HG02870 (cell line): ENCODE results near the gene C14orf180.
"Not testable (repeated sequence)": the region's sequence is repeated elsewhere in the genome, so short reads cannot be mapped to it uniquely, and the experiment has no call there.

Experiments
- ATAC-seq: cut with Tn5 transposase; IDR thresholded peaks from one replicate; pipeline ENCODE4 v1.9.1; 2021; ENCODE audit warnings: mild to moderate bottlenecking, moderate library complexity; ENCODE audit not compliant: unreplicated experiment

The C14orf180 gene

DNA sequence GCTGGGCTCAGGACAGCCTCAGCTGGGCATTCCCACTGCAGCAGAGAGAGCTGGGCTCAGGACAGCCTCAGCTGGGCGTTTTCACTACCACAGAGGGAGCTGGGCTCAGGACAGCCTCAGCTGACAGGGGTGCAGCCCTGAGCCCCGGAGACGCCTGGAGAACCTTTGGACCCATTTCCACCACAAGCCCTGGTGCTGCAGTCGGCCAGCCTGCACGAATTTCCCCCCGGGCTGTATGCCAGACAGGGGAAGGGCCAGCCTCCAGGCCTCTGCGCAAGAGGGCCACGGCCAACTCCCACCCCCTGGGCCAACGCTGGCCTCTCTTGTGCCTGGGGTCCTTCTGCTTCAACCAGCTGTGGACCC, 2.6 kb upstream of the C14orf180 start:
- no peak for ATAC-seq

DNA sequence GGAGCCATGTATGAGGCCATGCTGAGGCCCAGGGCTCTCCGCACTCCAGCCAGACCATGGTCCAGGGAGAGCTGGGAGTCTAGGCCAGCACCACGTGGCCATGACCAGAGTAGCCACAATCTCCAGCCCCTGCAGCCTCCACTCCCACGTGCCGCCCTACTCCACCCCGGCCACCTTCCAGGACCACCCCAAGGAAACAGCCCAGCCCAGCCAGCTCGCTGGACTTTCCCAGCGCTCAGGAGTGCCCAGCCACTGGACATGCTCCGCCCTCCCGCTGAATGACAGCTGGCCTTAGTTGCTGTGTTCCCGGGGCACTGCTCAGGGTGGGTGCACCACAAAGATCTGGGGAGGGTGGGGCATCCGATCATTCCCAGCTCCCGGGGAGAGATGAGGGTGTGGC, 2.1 kb upstream of the C14orf180 start:
- ATAC-seq = no peak

DNA sequence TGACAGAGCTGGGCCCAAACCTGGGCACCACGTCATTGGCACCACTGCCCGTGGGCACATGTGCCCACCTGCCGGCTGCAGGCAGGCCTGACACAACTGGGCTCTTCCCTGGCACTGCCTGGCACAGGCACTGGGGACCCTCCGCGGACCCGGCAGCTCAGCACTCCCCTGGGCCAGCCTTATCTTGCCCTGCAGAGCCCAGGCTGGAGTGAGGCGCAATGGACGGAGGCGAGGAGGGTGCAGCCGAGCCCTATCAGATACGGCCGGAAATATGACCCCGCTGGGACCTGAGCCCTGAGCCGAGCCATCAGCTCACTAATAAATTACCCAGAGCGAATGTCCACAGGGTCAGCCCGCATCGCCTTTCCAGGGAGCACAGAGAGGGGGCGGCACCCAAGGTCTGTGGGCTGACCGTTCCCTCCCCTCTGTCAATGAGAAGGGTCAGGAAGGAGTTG, 1.7 kb upstream of the C14orf180 start:
- ATAC-seq = no peak

DNA sequence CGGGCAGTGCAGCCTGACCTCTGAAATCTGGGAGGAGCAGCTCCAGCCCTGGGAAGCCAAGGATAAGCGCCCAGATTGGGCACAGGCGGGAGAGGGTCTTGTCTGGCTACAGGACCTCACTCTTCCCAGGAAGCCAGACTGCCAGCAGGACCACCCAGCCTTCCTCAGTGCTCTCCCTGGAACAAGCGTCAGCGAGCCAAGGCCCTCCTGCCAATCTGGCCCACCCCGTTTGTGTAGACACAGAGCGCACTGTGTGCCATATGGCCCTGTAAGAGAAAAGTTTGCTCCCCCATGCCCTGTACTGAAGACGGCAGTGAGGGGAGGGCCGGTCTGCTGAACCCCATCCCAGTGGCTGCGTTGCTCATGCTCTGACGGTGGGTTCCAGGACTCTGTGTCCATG, 1.2 kb upstream of the C14orf180 start:
- ATAC-seq = no peak

DNA sequence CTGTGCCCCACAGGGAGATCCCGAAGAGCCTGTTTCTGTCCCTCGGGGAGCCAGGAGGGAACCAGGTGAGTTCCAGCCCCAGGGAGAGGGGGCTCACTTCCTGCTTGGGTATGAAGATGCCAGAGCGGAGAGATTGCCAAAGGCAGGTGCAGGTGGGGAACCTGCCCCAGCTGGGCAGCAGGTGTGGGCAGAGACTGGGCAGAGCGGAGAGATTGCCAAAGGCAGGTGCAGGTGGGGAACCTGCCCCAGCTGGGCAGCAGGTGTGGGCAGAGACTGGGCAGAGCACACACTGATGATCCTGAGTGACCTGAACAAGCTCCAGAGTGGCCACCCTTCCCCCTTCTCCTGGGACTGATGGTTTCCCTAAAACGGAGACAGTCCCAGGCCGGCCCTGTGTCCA, 375 bp downstream of the C14orf180 start:
- ATAC-seq = not testable (repeated sequence)

DNA sequence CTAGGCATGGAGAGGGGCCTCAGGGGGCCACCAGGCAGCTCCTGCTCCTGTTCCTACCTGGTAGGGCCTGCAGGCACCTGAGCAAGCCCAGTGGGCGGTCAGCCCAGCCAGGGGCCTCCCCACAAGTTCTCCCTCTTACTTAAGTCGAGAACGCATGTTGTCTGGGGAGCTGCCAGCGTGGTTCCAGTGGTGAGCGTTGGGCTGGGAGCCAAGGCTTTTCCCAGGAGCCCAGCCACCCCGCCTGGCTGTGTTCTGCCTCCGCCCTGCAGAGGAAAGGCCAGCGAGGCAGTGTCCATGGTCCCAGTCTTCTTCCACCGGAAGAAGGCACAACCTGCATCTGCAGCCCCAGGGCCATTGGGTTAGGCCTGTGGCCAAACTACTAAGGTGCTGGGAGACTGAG, 1.4 kb downstream of the C14orf180 start:
- no peak for ATAC-seq

DNA sequence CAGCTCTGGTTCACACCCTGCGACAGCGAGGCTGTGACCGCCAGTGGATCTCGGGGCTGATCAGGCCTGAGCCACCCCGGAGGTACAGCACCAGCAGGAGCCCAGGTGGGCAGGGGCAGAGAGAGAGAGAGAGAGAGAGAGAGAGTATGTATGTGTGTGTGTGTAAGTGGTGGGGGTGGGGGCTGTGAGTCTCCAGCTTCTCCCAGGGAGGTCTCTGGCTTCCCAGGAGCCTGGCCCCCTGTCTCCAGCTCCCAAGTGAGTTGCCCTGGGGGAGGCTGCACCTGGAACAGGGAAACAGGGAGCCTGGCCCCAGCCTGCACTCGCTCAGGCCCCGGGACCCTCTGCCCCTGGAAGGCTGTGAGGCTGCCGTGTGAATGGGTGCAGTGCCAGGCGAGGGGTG, 2.0 kb downstream of the C14orf180 start:
- ATAC-seq = no peak

DNA sequence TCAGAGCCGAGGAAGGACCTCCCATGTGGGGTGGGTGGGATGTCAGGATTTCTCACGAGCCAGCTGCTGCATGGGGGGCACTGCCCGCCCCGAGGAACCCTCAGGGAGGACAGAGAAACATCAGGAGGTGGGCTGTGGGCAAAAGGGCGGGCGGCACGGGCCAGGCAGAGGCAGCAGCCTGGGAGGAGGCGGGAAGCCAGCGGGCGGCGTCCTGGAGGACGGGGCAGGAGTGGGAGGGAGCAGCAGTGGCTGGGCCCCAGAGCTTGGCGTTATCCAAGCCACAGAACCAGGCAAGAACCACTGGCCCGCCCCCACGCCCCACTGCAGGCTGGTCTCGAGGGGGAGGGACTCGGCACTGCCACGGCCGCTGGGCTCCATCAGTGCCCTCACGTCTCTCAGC, 2.4 kb downstream of the C14orf180 start:
- ATAC-seq = no peak

DNA sequence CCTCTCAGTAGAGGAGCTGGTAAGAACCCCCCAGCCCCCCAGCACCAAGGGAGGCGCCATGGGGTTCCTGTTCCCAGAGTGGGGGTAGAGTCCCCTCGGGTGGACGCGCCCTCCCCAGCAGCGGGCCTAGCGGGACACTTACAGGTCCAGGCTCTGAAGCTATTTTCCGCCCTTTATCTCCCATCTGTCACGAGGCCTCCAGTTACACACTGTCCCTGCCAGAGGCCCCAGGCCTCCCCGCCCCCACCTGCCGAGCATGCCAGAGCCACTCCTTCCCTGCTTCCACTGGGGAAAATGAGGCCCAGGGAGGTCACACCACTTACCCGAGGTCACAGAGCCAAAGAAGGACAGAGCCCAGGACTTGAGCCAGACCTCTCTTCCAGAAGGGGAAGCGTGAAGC, 3.1 kb downstream of the C14orf180 start:
- no peak for ATAC-seq

DNA sequence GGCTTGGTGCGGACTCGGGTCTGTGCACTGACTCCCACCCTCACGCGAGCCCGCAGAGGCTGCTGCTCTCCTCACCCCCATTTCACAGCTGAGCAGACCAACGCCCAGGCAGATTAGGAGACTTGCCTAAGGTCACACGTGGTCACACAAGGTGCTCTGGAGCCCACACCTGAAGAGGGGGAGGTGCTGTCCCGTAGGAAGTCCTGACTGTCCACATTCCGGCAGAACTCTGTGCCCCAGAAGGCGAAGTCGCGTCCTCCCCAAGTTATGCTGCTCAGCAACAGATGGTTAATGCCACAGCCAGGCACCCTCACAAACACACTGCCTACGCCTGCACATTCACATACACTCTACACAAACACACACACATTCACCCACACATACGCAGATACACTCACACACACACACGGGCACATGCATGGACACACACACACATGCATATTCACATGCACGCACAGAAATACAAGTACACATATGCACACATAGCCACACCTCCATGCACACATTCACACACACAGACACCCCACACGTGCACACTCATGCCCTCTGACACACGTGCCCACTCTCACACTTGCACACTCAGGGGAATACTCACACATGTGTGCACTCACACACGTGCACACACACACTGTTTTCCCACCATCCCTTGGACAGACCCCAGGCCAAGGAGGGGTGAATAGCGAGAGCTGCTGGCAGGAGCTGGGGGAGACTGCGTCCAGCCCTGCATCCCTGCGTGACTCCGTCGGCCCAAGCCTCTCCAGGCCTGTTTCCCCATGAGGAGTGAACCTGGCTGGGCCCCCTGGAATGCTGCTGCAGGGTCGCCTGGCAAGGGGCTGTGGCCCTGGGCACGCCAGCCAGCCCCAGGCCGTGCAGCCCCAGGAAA, 4.1 kb downstream of the C14orf180 start:
- ATAC-seq = no peak

DNA sequence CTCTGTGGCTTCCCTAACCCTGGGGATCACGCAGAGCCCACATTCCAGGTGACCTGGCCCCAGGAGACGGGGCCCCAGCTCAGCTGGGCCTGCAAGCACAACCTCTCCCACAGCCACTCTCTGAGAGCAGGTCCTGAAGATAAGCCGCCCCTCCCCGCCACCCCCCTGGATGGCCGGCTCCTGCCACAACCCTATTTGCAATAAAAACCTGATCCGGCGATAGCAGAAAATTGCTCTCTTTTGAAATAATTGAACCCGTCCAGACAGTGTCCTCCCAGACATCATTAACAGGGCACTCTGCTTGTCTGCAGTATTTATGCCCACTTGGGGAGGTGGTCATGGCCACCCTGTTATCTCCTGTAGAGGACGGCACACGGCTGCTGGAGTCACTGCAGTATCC, 5.0 kb downstream of the C14orf180 start:
- no peak for ATAC-seq

DNA sequence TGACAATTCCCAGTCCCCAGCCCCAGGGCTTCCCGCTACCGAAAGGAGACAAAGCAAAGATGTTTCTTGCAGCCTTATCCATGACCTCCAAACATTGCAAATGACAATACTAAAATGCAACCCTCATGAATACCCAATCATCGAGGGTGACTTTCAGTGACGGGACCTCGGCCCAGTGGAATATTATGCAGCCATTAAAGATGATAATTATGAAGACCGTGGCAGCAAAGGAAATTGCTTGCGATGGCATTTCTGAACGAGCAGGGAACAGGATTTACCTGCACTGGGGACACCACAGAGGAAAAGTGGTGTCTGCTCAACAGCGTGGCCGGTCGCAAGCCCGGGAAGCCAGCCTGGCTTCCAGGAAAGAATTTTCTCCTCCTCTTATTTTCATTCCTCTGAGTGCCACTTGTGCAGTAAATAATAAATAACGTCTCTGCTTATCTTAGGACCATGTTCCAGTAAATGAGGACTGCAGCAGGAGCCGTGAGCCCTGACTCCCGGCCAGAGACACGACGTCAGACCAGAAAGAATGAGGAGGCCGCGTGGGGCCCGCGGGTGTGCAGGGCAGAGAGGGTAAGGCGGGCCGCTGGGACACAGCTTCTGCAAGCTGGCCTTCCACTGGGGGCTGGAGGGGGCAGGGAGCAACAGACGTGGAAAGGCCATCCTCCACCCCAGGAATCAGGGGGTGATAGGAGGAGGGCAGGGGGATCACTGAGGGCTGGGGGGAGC, 6.6 kb downstream of the C14orf180 start:
- ATAC-seq = no peak

DNA sequence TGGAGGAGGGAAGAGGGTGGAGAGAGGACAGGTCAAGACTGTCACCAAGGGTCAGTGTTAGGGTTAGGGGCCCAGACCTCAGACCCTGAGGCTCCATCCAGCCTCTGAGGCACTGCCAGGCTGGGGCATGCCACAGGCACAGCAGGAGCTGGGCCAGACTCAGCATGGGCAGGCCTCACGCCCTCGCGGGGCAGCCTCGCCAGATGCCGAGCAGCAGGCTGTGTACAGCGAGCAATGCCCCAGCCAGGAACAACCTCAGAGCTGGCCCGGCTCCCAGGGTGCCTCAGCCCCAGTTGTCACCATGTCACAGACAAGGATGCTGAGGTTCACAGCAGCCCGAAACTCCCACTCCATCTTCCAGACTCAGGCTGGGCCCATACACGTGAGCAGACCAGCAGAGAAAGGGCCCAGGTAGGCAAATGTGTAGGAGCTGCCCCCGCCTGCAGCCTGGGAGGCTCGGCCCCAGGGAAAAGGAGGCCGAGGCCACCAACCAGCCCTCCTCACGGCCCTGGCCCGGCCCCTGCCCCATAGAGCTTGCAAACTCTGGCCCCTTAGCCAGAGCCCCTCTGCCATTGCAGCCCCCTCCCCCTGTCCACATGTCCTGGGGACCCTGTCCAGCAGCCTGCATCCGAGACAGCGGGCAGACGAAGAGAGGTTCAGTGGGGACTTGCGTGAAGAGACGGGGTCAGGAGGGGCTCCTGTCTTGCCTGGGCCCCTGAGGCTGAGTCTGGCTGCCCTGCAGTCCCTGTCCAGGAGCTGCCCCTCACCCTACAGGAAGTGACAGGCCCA, 7.5 kb downstream of the C14orf180 start:
- ATAC-seq = no peak

DNA sequence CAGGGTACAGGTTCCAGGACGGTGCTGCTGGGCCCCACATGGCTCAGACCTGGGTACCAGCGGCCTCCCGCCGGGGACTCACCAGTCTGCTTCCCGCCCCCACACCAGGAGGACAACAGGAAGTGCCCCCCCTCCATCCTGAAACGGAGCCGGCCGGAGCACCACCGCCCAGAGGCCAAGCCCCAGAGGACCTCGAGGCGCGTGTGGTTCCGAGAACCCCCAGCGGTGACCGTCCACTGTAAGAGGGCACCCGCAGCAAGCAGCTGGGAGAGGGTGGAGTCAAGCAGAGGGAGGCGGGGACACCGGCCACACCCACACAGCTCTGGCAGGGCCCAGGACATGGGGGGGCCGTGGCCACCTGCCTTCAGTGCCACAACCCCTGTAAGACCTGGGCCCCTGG, 8.1 kb downstream of the C14orf180 start:
- ATAC-seq = no peak

DNA sequence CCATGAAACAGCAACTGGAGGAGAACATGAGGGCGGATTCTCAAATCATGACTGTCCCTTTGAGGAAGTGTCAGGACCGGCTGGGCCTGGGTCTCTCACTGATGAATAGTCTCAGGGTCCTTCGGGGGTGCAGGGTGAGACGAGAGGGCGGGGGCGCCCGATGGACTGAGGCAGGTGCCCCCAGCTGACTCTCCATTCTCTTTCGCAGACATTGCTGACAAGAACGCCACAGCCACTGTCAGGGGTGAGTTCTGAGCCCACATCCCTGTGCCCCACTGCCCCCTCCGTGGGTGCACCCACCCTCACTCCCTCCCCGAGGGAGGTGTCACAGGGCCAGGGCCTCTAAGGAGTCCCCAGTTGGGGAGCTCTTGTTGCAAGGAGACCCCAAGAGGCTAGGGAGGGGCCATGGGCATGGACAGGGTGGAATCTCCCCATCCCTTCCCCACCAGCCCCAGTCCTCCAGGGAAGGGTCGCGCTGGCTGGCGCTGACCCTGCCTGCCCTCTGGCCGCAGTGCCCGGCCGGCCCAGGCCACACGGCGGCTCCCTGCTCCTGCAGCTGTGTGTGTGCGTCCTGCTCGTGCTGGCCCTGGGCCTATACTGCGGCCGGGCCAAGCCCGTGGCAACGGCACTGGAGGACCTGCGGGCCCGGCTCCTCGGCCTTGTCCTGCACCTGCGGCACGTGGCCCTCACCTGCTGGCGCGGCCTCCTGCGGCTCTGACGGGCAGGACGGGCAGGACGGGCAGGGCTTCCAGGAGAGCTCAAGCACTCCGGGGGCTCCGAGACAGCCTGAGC, 8.7 kb downstream of the C14orf180 start:
- no peak for ATAC-seq

DNA sequence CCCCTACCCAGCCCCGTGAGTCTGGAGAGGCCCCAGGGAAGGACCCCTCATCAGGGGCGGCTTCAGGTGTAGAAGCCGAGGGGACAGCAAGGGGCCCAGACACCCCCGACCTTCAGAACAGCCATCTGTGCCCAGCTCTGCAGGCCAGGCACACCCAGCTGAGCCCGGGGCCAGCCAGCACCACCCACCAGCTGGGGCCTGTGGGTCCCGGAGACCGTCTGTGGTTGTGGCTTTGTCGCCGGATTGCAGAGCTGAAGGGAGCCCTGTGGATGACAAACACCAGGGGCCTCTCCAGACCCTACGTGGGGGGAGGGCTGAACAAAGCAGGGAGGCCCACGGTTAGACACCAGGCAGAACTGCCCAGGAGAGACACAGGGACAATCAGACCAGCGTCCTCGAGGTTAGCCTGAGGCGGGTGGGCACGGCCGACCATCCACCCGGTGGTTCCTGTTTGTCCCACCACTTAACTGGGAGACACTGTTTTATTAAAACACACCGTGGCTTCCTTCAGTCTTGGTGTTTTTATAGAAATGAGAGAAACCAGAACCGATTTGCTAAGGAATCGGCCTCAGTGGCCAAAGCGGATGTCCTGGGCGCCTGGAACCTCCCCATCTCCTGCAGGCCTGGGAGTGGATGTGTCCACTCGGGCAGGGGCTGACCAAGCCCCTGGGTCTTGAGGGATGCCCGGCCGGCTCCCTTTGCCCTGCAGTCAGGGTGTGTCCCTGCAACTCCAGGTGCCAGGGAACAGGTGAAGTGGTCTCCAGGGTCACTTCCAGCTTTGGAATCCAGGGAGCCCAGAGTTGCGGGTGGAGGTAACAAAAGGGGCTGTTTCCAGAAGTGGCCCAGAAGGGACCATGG, 10.0 kb downstream of the C14orf180 start:
- ATAC-seq = no peak

DNA sequence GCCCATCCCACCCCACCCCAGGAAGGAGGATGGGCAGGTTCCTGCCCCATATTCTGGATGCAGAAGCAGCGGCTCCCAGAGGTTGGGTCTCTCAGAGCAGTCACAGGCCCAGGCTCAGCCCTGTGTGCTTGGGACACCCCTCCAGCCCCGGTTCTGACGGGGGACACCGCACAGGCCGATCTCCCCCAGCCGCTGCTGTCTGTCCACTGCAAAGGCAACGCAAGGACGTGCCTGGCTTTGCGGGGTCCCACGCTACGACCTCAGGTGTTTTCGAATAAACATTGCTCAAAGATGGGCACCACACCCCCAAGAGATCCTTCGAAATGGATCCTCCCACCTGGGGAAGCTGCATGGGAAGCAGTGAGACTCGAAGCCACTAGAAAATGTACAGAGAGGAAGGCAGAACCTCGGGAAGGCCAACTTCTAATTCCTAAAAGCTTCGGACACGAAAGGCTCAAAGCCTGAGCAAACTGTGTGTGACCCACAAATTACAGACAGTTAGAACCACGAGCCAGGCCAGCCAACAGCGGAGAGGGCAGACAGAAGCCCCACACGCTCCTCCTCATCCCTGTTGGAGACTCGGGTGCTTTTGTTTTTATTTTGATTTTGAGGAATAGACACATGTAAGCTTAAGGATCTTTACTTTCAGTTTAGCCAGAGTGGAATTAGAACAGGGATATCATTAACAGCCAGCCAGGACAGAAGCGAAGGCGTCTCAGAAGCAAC, 10.8 kb downstream of the C14orf180 start:
- ATAC-seq = no peak

DNA sequence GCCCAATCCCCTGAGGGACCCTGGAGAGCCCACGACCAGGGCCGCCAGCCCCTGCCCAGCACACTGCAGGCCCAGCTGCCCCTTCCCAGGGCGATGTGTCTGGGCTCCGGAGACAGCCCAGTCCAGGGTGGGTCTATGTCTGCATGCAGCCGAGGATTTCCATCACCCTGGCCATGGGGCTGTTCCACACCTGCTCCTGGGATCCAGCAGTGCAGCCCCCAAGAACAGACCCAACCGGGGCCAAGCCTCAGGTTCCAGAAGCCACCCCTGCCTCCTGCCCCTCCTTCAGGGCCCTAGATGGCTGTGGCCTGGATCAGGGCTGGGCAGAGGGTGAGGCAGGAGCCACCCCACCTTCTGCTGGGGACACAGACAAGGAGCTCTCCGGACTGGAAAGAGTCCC, 11.5 kb downstream of the C14orf180 start:
- ATAC-seq = no peak
